PC-3 (cell line): Measurements from ENCODE around the gene TMEM139. TPM values are rescaled to one million over a fixed set of nuclear protein-coding genes. Genes with fewer than 3 reads are reported as not detected.
A peak's percentile ranks its signal among the peaks of the same experiment; 100 is the strongest.

ENCODE experiments used
- ATAC-seq: fragments of 200-7000 bp; cut with Tn5 transposase; 2 replicates; pipeline ENCODE4 v1.9.1; 2020; ENCODE audit warnings: mild to moderate bottlenecking, moderate library complexity
- BruUV-seq: library from RNA; stranded (reverse); fragments of 400-500 nt; replicated peaks from 2 replicates; lab custom pipeline; 2021; lab: Mats Ljungman, UMichigan
- CTCF ChIA-PET: fragments of 300-600 bp; sonication (Branson Sonifier 250); formaldehyde crosslinking; loops from one replicate; lab custom pipeline; 2022; ENCODE audit warnings: antibody characterized with exemption; lab: Charles Lee
- POLR2A ChIA-PET: fragments of 300-600 bp; sonication (Branson Sonifier 250); formaldehyde crosslinking; loops from one replicate; lab custom pipeline; 2022; ENCODE audit warnings: antibody characterized with exemption; ENCODE audit not compliant: unreplicated experiment; lab: Charles Lee
- DNase-seq: peaks from one replicate; pipeline ENCODE4 v3.0.0-alpha.2; 2015
- H2AFZ ChIP-seq: fragments of 300-600 bp; sonication (generic); 2 replicates; pipeline ENCODE4 v1.6.0; 2016; ENCODE audit warnings: antibody characterized with exemption, low read length
- H3F3A ChIP-seq: fragments of 300-600 bp; sonication (generic); one replicate; pipeline ENCODE4 v1.6.0; 2017; ENCODE audit warnings: antibody characterized with exemption, low read length, control low read depth, mild to moderate bottlenecking; ENCODE audit not compliant: unreplicated experiment
- H3K27ac ChIP-seq: fragments of 300-600 bp; sonication (generic); 2 replicates; pipeline ENCODE4 v1.5.1; 2016; ENCODE audit warnings: mild to moderate bottlenecking, low read length
- H3K27me3 ChIP-seq: fragments of 300-600 bp; sonication (generic); 2 replicates; pipeline ENCODE4 v1.6.1; 2016; ENCODE audit warnings: low read length, mixed read lengths
- H3K36me3 ChIP-seq: fragments of 300-600 bp; sonication (generic); 2 replicates; pipeline ENCODE4 v1.6.1; 2016; ENCODE audit warnings: low read depth, mixed run types, low read length, mixed read lengths
- H3K4me1 ChIP-seq: fragments of 300-600 bp; sonication (generic); 2 replicates; pipeline ENCODE4 v1.5.1; 2016; ENCODE audit warnings: low read length; ENCODE audit not compliant: insufficient read depth
- H3K4me2 ChIP-seq: fragments of 300-600 bp; sonication (generic); 2 replicates; pipeline ENCODE4 v1.6.0; 2016; ENCODE audit warnings: low read length
- H3K4me3 ChIP-seq: fragments of 300-600 bp; sonication (generic); 2 replicates; pipeline ENCODE4 v1.5.1; 2016; ENCODE audit warnings: mild to moderate bottlenecking, low read length, mixed read lengths
- H3K79me2 ChIP-seq: fragments of 300-600 bp; sonication (generic); 2 replicates; pipeline ENCODE4 v1.6.1; 2017; ENCODE audit warnings: low read length, mixed read lengths
- H3K9ac ChIP-seq: fragments of 300-600 bp; sonication (generic); 2 replicates; pipeline ENCODE4 v1.6.0; 2016; ENCODE audit warnings: mild to moderate bottlenecking, low read length
- H3K9me2 ChIP-seq: fragments of 300-600 bp; sonication (generic); replicated peaks from 2 replicates; pipeline ENCODE4 v1.6.1; 2016; ENCODE audit warnings: mixed run types, low read length, mixed read lengths
- H3K9me3 ChIP-seq: fragments of 300-600 bp; sonication (generic); 2 replicates; pipeline ENCODE4 v1.6.1; 2016; ENCODE audit warnings: low read length, mixed read lengths
- H4K20me1 ChIP-seq: fragments of 300-600 bp; sonication (generic); 2 replicates; pipeline ENCODE4 v1.6.1; 2016; ENCODE audit warnings: low read length, mixed read lengths
- EZH2 ChIP-seq: fragments of 300-600 bp; sonication (generic); IDR thresholded peaks from one replicate; pipeline ENCODE4 v1.6.1; 2017; ENCODE audit warnings: antibody characterized with exemption, mild to moderate bottlenecking, low read length; ENCODE audit not compliant: unreplicated experiment
- EZH2phosphoT487 ChIP-seq: fragments of 300-600 bp; sonication (generic); IDR thresholded peaks from 2 replicates; pipeline ENCODE4 v1.6.1; 2018; ENCODE audit warnings: mild to moderate bottlenecking, antibody characterized with exemption, low read length, borderline replicate concordance
- intact Hi-C: fragments of 100-400 bp; cut with micrococcal nuclease; formaldehyde crosslinking; loops from 2 replicates; pipeline ENCODE4 v1.9.0; 2023
- total RNA-seq: library from RNA; depleted of rRNA; stranded (reverse); fragments of >200 nt; gene quantifications from 2 replicates; pipeline ENCODE4 v1.2.3, GENCODE V29; 2014
- TF ChIP-seq, protein P1 (sequence below): fragments of 300-600 bp; sonication (generic); conservative IDR thresholded peaks from 2 replicates; pipeline ENCODE4 v1.5.1; 2017; ENCODE audit warnings: antibody characterized with exemption, low read depth, mild to moderate bottlenecking, low read length

Gene TMEM139
- total RNA-seq, 1 experiment from 2014 or later: 5.2 TPM

DNA sequence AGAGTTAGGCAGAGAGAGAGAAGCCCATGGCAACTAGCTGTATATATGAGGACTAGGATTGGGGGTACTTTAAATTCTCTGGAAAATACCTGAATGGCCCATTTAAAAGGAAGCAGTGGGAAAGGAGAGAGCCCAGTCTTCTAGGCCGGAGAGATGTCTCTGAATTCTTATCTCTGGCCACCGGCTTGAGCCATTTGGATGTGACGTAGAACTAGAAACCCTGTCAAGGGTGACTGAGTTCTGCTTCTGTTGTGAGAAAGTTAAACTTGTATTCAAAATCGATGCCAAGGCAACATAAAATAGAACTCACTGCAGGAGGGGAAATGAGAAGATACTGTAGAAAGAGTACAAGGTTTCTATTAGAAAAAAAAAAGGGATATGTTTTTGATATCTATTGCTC, 27.8 kb upstream of the TMEM139 start:
- no peaks in the 10 kb centered on the region for H3K36me3 ChIP-seq
- H2AFZ ChIP-seq: no peak overlapping the region
- TF ChIP-seq EZH2 (no peak), EZH2phosphoT487 (no peak)
- TF ChIP-seq, protein P1, sequence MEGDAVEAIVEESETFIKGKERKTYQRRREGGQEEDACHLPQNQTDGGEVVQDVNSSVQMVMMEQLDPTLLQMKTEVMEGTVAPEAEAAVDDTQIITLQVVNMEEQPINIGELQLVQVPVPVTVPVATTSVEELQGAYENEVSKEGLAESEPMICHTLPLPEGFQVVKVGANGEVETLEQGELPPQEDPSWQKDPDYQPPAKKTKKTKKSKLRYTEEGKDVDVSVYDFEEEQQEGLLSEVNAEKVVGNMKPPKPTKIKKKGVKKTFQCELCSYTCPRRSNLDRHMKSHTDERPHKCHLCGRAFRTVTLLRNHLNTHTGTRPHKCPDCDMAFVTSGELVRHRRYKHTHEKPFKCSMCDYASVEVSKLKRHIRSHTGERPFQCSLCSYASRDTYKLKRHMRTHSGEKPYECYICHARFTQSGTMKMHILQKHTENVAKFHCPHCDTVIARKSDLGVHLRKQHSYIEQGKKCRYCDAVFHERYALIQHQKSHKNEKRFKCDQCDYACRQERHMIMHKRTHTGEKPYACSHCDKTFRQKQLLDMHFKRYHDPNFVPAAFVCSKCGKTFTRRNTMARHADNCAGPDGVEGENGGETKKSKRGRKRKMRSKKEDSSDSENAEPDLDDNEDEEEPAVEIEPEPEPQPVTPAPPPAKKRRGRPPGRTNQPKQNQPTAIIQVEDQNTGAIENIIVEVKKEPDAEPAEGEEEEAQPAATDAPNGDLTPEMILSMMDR: no peak
- no peaks in the 10 kb centered on the region for H4K20me1 ChIP-seq
- H3K79me2 ChIP-seq: no peaks in the 10 kb centered on the region
- no TSS peak for BruUV-seq
- CTCF ChIA-PET: no interaction called here
- H3K4me2 ChIP-seq: no peak overlapping the region
- H3K9ac ChIP-seq: no peak overlapping the region
- intact Hi-C loops: loop anchor here (2.0 kb wide), 1 partner anchor 16 kb away; no protein-coding TSS in a partner anchor
- H3K9me3 ChIP-seq: no peaks in the 10 kb centered on the region
- H3K9me2 ChIP-seq: no peaks in the 10 kb centered on the region
- ATAC-seq (no peak), DNase-seq (no peak)
- H3K4me3 ChIP-seq: no peak overlapping the region
- H3K27me3 ChIP-seq: no peaks in the 10 kb centered on the region
- H3K27ac ChIP-seq: no peak overlapping the region
- POLR2A ChIA-PET: no interaction called here
- H3F3A ChIP-seq: no peaks in the 10 kb centered on the region
- peaks cover 38% of the 10 kb centered on the region for H3K4me1 ChIP-seq

DNA sequence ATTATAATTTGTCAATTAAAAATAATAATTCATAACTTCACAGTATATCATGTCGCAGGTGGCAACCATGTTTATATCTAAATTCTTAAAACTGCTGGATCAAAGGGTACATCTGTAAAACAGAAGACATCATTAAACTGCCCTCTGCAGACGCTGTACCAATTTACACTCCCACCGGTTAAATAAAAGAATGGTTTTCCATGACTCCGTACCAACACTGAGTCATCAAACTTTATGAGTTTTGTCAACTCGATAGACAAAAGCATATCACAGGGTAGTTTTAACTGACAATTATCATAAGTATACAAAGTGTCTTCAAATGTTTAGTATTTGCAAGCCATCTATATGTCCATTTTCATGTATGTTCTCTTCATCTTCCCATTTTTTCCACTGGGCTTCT, 27.3 kb upstream of the TMEM139 start:
- no peaks in the 10 kb centered on the region for H3K9me3 ChIP-seq
- H3K36me3 ChIP-seq: no peaks in the 10 kb centered on the region
- ATAC-seq (peak; percentile 78), DNase-seq (peak; percentile 80)
- H3K79me2 ChIP-seq: no peaks in the 10 kb centered on the region
- no TSS peak for BruUV-seq
- TF ChIP-seq EZH2 (no peak), EZH2phosphoT487 (no peak)
- TF ChIP-seq, protein P1: peak; percentile 32; the same call in 1 of the 2 replicates
- H3F3A ChIP-seq: no peaks in the 10 kb centered on the region
- H3K4me1 ChIP-seq: peaks cover 38% of the 10 kb centered on the region
- peak overlapping the region; percentile 27; the same call in 1 of the 2 replicates for H3K4me2 ChIP-seq
- H3K4me3 ChIP-seq: no peak overlapping the region
- no peak overlapping the region for H3K27ac ChIP-seq
- no peaks in the 10 kb centered on the region for H4K20me1 ChIP-seq
- ChIA-PET POLR2A (no interaction called here), CTCF (interaction anchor here (0.6 to 1.0 kb wide), 3 partner anchors 17 to 42 kb away, joined by 3 to 6 read pairs (median 3); no protein-coding TSS in a partner anchor)
- H2AFZ ChIP-seq: no peak overlapping the region
- no peaks in the 10 kb centered on the region for H3K9me2 ChIP-seq
- H3K27me3 ChIP-seq: no peaks in the 10 kb centered on the region
- H3K9ac ChIP-seq: no peak overlapping the region
- intact Hi-C loops: loop anchor here (2.0 kb wide), 1 partner anchor 17 kb away; no protein-coding TSS in a partner anchor

DNA sequence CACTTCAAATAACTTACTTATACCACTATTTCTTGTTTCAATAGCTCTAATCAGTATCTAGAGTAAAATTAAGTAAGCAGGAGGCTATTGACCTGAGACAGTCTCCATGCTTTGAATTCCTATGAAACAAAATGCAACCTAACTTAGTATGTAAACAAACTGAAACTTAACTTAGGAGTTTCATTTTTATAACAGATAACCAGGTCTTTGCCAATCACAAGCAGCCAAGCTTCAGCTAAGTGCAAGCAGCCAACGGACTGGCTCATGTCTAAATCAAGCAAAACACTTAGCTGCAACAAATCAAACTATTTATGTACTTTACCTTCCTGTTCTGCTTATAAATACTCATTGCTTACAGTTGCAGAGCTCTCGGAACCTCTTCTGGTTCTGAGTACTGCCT, 25.9 kb upstream of the TMEM139 start:
- Histone ChIP-seq H3K4me2 (0 out of 2 replicates have a peak overlapping the region, but pooled peaks have one; percentile 27), H3K36me3 (no peaks in the 10 kb centered on the region), H4K20me1 (no peaks in the 10 kb centered on the region), H3K27me3 (no peaks in the 10 kb centered on the region), H3K4me3 (no peak overlapping the region), H3K9me2 (no peaks in the 10 kb centered on the region), H3F3A (no peaks in the 10 kb centered on the region), H3K79me2 (peaks cover 7% of the 10 kb centered on the region), H3K27ac (no peak overlapping the region), H3K9me3 (no peaks in the 10 kb centered on the region), H2AFZ (no peak overlapping the region), H3K9ac (no peak overlapping the region), H3K4me1 (peaks cover 41% of the 10 kb centered on the region)
- ChIA-PET CTCF (no interaction called here), POLR2A (no interaction called here)
- DNase-seq (no peak), ATAC-seq (no peak)
- no TSS peak for BruUV-seq
- intact Hi-C loops: no loop called here
- no peak for TF ChIP-seq EZH2
- TF ChIP-seq, protein P1: no peak
- no peak for TF ChIP-seq EZH2phosphoT487
